H1 (cell line): ENCODE data around the gene PGF. TPM values are rescaled to one million over a fixed set of nuclear protein-coding genes. Genes with fewer than 3 reads are reported as not detected.

Experiments used
- CTCF ChIP-seq, 3 experiments: IDR thresholded peaks; 1 replicate in 2 of 3; 2 replicates in 1 of 3; pipeline versions ENCODE4 v1.5.1 to v1.6.1; 2011; ENCODE audit warnings: low read length in 3 of 3, mild to moderate bottlenecking in 3 of 3, inconsistent platforms in 2 of 3, low read depth in 1 of 3, moderate library complexity in 1 of 3; ENCODE audit not compliant: insufficient read depth in 1 of 3; ENCODE audit errors: control extremely low read depth in 1 of 3
- JUN ChIP-seq: IDR thresholded peaks from 2 replicates; pipeline ENCODE4 v1.6.1; 2011; ENCODE audit warnings: low read depth, mild to moderate bottlenecking, improper control_type of control experiment, low read length
- KDM4A ChIP-seq: IDR thresholded peaks from one replicate; pipeline ENCODE4 v1.7.1; 2012; ENCODE audit warnings: low read depth, mild to moderate bottlenecking, moderate library complexity, low read length, inconsistent platforms; ENCODE audit not compliant: severe bottlenecking
- SAP30 ChIP-seq: fragments of 300-600 bp; sonication (generic); IDR thresholded peaks from 2 replicates; pipeline ENCODE4 v1.7.1; 2012; ENCODE audit warnings: low read length, moderate library complexity, mild to moderate bottlenecking, inconsistent platforms; ENCODE audit not compliant: insufficient read depth, insufficient replicate concordance
- SUZ12 ChIP-seq: fragments of 200-600 bp; sonication (generic); IDR thresholded peaks from 2 replicates; pipeline ENCODE4 v1.6.1; 2012; ENCODE audit warnings: mild to moderate bottlenecking, inconsistent platforms, low read length, moderate library complexity, mixed read lengths
- TAF7 ChIP-seq: optimal IDR thresholded peaks from 2 replicates; pipeline ENCODE3; 2011; ENCODE audit warnings: low read depth, mild to moderate bottlenecking, inconsistent platforms, low read length, moderate library complexity, borderline replicate concordance
- TCF12 ChIP-seq: IDR thresholded peaks from 2 replicates; pipeline ENCODE4 v1.6.1; 2011; ENCODE audit warnings: low read depth, mild to moderate bottlenecking, low read length
- polyA plus RNA-seq, 7 experiments: library from polyadenylated mRNA; depleted of rRNA in 3 of 7; stranded (reverse) in 5 of 7; unstranded in 2 of 7; fragments of >200 nt in 5 of 7; fragments of 200-250 nt in 2 of 7; gene quantifications; 1 replicate in 5 of 7; 2 replicates in 1 of 7; 4 replicates in 1 of 7; pipeline versions ENCODE4 v1.2.1 to v1.2.3, GENCODE V29; 2011 to 2013; ENCODE audit warnings: missing spikeins in 2 of 7, mixed read lengths in 2 of 7
- total RNA-seq: library from RNA; stranded (reverse); fragmentation: NEBNext Ultra II Directional; extraction: Animal tissue kit (Norgen Biotek cat#: 25700); gene quantifications from 2 replicates; pipeline ENCODE4 v1.2.1, GENCODE V29; 2021

Gene PGF
- total and polyA plus RNA-seq, 2 of the 8 experiments (the other 6 are each of a cell fraction or from before 2014, with no cell fraction given) = 2.1 to 4.1 TPM

DNA sequence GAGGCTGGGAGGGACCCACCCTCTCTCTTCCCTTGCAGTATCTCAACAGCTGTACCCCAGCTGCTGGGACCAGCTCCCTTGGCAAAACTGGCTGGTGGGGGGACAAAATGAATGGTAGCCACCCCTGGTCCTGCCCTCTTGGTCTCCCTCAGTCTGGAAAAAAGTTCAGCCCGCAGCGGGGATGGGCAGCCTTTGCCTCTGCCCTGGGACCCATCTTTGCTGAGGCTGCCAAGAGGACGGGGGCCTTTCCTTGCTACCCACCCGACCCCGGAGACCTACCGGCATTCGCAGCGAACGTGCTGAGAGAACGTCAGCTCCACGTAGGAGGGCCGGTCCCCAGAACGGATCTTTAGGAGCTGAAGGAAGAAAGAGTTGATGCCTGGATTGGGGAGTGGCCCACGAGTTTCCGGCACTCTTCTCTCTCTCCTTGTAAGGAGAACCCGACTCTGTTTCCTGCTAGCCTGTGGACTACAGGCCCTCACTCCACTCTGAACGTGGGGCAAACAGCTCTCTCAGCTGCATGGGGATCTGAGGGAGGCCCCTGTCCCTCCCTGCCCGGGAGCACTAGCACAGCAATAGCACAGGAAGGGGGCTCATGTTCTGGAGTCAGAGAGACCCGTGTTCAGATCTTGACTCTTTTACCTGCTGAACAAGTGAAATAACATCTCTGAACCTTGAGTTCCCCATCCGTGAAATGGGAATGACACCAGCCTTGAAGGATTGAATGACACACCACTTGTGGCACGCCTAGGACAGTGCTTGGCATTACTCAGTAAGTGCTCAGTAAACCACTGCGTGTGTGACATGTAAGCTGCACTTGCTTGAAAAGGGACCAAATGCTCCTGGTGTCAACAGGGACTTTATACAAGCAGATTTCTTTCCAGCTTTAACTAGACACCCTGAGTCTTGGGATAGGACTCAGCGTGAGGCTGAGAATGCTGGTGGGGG lies 6.9 kb downstream of the PGF start (continued):
- TF ChIP-seq TCF12 = no peak
- no peak for TF ChIP-seq KDM4A
- TF ChIP-seq JUN = no peak
- no peak for TF ChIP-seq TAF7
- no peak for TF ChIP-seq SAP30
- TF ChIP-seq SUZ12 = no peak
- TF ChIP-seq CTCF (IDR thresholded peaks at IDR 0.05; ENCODE audit: control extremely low read depth in 1 of 3, insufficient read depth in 1 of 3, low read depth in 1 of 3, low read length in 3 of 3) = no peak
